Transverse colon (tissue), 4 donors: ENCODE measurements around the gene ARRB1. TPM values are rescaled to one million over a fixed set of nuclear protein-coding genes. Genes with fewer than 3 reads are reported as not detected.

Source experiments
- DNase-seq: peaks from one replicate; pipeline ENCODE4 v3.0.0-alpha.2; 2019
- H3K27ac ChIP-seq, 4 donors: fragments of 200-600 bp; sonication (generic); 2 replicates each; pipeline ENCODE4 v1.5.1; 2016 to 2018; ENCODE audit warnings: inconsistent platforms in 4 of 4
- H3K27me3 ChIP-seq: fragments of 200-600 bp; sonication (generic); 2 replicates; pipeline ENCODE4 v1.5.1; 2017; ENCODE audit warnings: inconsistent platforms
- H3K36me3 ChIP-seq, 4 donors: fragments of 200-600 bp; sonication (generic); 2 replicates each; pipeline ENCODE4 v1.5.1; 2017 to 2019; ENCODE audit warnings: inconsistent platforms in 4 of 4
- H3K4me1 ChIP-seq, 4 donors: fragments of 200-600 bp; sonication (generic); 2 replicates each; pipeline ENCODE4 v1.5.1; 2017 to 2020; ENCODE audit warnings: inconsistent platforms in 4 of 4
- H3K4me3 ChIP-seq, 4 donors: fragments of 200-600 bp; sonication (generic); 1 replicate in 1 of 4; 2 replicates in 3 of 4; pipeline versions ENCODE4 v1.5.1 to v1.6.1; 2017 to 2019; ENCODE audit warnings: inconsistent platforms in 4 of 4
- H3K9me3 ChIP-seq, 2 donors: fragments of 200-600 bp; sonication (generic); 2 replicates each; pipeline ENCODE4 v1.5.1; 2017 to 2019; ENCODE audit warnings: inconsistent platforms in 2 of 2
- CTCF ChIP-seq, 5 experiments: fragments of 200-600 bp in 3 of 5; fragments of 450-650 bp in 2 of 5; sonication (generic) in 3 of 5; IDR thresholded peaks; 1 replicate in 2 of 5; 2 replicates in 3 of 5; pipeline ENCODE4 v1.5.1; 2016 to 2017; ENCODE audit warnings: antibody characterized with exemption in 5 of 5, inconsistent platforms in 3 of 5, mild to moderate bottlenecking in 2 of 5, moderate library complexity in 1 of 5
- EP300 ChIP-seq: sonication (generic); formaldehyde crosslinking; IDR thresholded peaks from one replicate; pipeline ENCODE4 v1.6.1; 2017; ENCODE audit warnings: antibody characterized with exemption, low read depth
- POLR2A ChIP-seq: fragments of 450-650 bp; IDR thresholded peaks from one replicate; pipeline ENCODE4 v1.6.1; 2016; ENCODE audit warnings: antibody characterized with exemption, mild to moderate bottlenecking, moderate library complexity
- POLR2AphosphoS5 ChIP-seq, 3 donors: sonication (generic); formaldehyde crosslinking; IDR thresholded peaks; one replicate each; pipeline ENCODE4 v1.6.1; 2016; ENCODE audit warnings: antibody characterized with exemption in 3 of 3
- WGBS, 2 donors: methylation state at CpG; one replicate each; pipeline ENCODE4 v1.1.5; 2018; ENCODE audit warnings: low coverage in 1 of 2; 5-methylcytosine and 5-hydroxymethylcytosine counted together
- in situ Hi-C, 4 donors: fragments of 200-750 bp; cut with MboI; loops; one replicate each; pipeline versions ENCODE4 v1.15.0 to v1.15.1; 2017; ENCODE audit warnings: low sequenced_read_pairs in 3 of 4, low pct_ligation_motif_present in 1 of 4, low pct_unique_long_range_greater_than_20kb in 1 of 4
- intact Hi-C: fragments of 100-400 bp; cut with DNase I; formaldehyde crosslinking; loops from one replicate; pipeline ENCODE4 v1.15.1; 2023; ENCODE audit warnings: low total_unique reads
- total RNA-seq, 4 donors: library from RNA; depleted of rRNA; stranded (reverse); fragments of >200 nt; gene quantifications; one replicate each; pipeline ENCODE4 v1.1.0, GENCODE V29; 2016

Gene ARRB1
- total RNA-seq = 10 to 100 TPM; 55.7 to 88.2 (median 78.0) TPM

- intact Hi-C loops (no loop called here), in situ Hi-C loops (no loop called here)
- Histone ChIP-seq H3K9me3 (no peaks in the 10 kb centered on the region), H3K36me3 (no peaks in the 10 kb centered on the region), H3K4me3 (peak within 1 kb of the TSS; percentile 59 to 87 (median 74)), H3K27ac (peak within 1 kb of the TSS; percentile 91 to 97 (median 94)), H3K4me1 (peaks cover 34 to 57% (median 54%) of the 10 kb centered on the region in 4 donors), H3K27me3 (no peaks in the 10 kb centered on the region)
- no CpG with 5 or more reads among the region's 38 CpGs for WGBS, 2 donors
- no peak for DNase-seq
- no peak for TF ChIP-seq POLR2A
- no peak for TF ChIP-seq EP300
These were observed at the start of gene ARRB1 for GRCh38 chr11:75351541-75351790. Gene ARRB1, minus strand, starts transcription at chr11:75351661. Its CDS starts 54 bp downstream, at chr11:75351607.

GRCh38 chr11:75400146-75400865 lies 48.8 kb upstream of the ARRB1 start:
- intact Hi-C loops = no loop called here
- peaks cover 0 to 37% (median 17%) of the 10 kb centered on the region in 4 donors for H3K36me3 ChIP-seq
- TF ChIP-seq POLR2A (no peak), EP300 (no peak), CTCF (IDR thresholded peaks at IDR 0.05) (no peak), POLR2AphosphoS5 (IDR thresholded peaks at IDR 0.05) (no peak)
- no peak for DNase-seq
- no peaks in the 10 kb centered on the region for H3K9me3 ChIP-seq
- no peaks in the 10 kb centered on the region for H3K27me3 ChIP-seq
- peak overlapping the region; percentile 65 to 86 (median 77) for H3K4me3 ChIP-seq
- peaks cover 9 to 22% (median 18%) of the 10 kb centered on the region in 4 donors for H3K4me1 ChIP-seq
- H3K27ac ChIP-seq = peak overlapping the region; percentile 93 to 96 (median 94)
- in situ Hi-C loops = no loop called here
- 4 to 5% methylated on average over 6 to 11 of the region's 11 CpGs for WGBS, 2 donors

GRCh38 chr11:75399344-75400145 lies 48.1 kb upstream of the ARRB1 start, which contains the start of gene RPS3:
Gene RPS3, plus strand, starts transcription at chr11:75399518. Its CDS starts 30 bp downstream, at chr11:75399548.
- peak; percentile 94 for DNase-seq
- H3K4me1 ChIP-seq = peaks cover 9 to 22% (median 18%) of the 10 kb centered on the region in 4 donors
- no peaks in the 10 kb centered on the region for H3K9me3 ChIP-seq
- peak within 1 kb of the TSS; percentile 93 to 96 (median 94) for H3K27ac ChIP-seq
- 0% methylated on average over 5 to 55 of the region's 55 CpGs for WGBS, 2 donors
- intact Hi-C loops (no loop called here), in situ Hi-C loops (no loop called here)
- H3K4me3 ChIP-seq = peak within 1 kb of the TSS; percentile 65 to 86 (median 77)
- H3K36me3 ChIP-seq = peaks cover 0 to 30% (median 14%) of the 10 kb centered on the region in 4 donors
- no peaks in the 10 kb centered on the region for H3K27me3 ChIP-seq
- TF ChIP-seq POLR2A (peak; percentile 93), EP300 (peak; percentile 36), POLR2AphosphoS5 (IDR thresholded peaks at IDR 0.05) (peak; percentile 98), CTCF (IDR thresholded peaks at IDR 0.05) (peak in 2 of 5 experiments; percentile 23 to 35)

- H3K9me3 ChIP-seq = no peaks in the 10 kb centered on the region
- H3K36me3 ChIP-seq = peaks cover 0 to 23% (median 10%) of the 10 kb centered on the region in 4 donors
- peak overlapping the region in 1 of 4 donors; percentile 96 for H3K27ac ChIP-seq
- no peak overlapping the region for H3K4me3 ChIP-seq
- in situ Hi-C loops = no loop called here
- peaks cover 9 to 22% (median 18%) of the 10 kb centered on the region in 4 donors for H3K4me1 ChIP-seq
- no peaks in the 10 kb centered on the region for H3K27me3 ChIP-seq
- 81% methylated on average over 8 of the region's 8 CpGs; no CpG with 5 or more reads in 1 of the 2 donors for WGBS, 2 donors
- TF ChIP-seq POLR2A (no peak), POLR2AphosphoS5 (IDR thresholded peaks at IDR 0.05) (no peak), EP300 (no peak), CTCF (IDR thresholded peaks at IDR 0.05) (no peak)
- intact Hi-C loops = no loop called here
- no peak for DNase-seq
These were observed 47.4 kb upstream of the ARRB1 start for GRCh38 chr11:75398906-75399305.
